K562 (cell line): ENCODE data around the gene ANKRD11. TPM values are rescaled to one million over a fixed set of nuclear protein-coding genes. Genes with fewer than 3 reads are reported as not detected.

ENCODE experiments used
- BHLHE40 ChIP-seq: IDR thresholded peaks from 2 replicates; pipeline ENCODE4 v1.6.1; 2011; ENCODE audit warnings: low read length, improper control_type of control experiment
- MYC ChIP-seq, 2 experiments: fragments of 250-450 bp in 1 of 2; sonication (Bioruptor Pico) in 1 of 2; IDR thresholded peaks; 2 replicates each; pipeline versions ENCODE4 v1.5.1 to v1.6.1; 2012 to 2021; ENCODE audit warnings: low read depth in 2 of 2, borderline replicate concordance in 1 of 2, improper control_type of control experiment in 1 of 2, low read length in 1 of 2, mild to moderate bottlenecking in 1 of 2, moderate library complexity in 1 of 2
- NR2C1 ChIP-seq, 2 experiments: fragments of 450-650 bp; IDR thresholded peaks; 2 replicates each; pipeline ENCODE4 v1.6.1; 2017; ENCODE audit warnings: mild to moderate bottlenecking in 2 of 2, antibody characterized with exemption in 1 of 2, inconsistent platforms in 1 of 2, missing compliant biosample characterization in 1 of 2, missing genetic modification characterization in 1 of 2
- SIN3A ChIP-seq, 2 experiments: fragments of 150-350 bp in 1 of 2; IDR thresholded peaks; 2 replicates each; pipeline ENCODE4 v1.6.1; 2011 to 2016; ENCODE audit warnings: borderline replicate concordance in 2 of 2, low read depth in 2 of 2, low read length in 2 of 2, mild to moderate bottlenecking in 2 of 2, moderate library complexity in 2 of 2; ENCODE audit not compliant: control insufficient read depth in 1 of 2
- SMAD3 ChIP-seq: fragments of 450-650 bp; formaldehyde crosslinking; conservative IDR thresholded peaks from 2 replicates; pipeline ENCODE4 v1.4.0; 2020; ENCODE audit warnings: mild to moderate bottlenecking
- polyA plus RNA-seq, 8 experiments: library from polyadenylated mRNA; depleted of rRNA in 4 of 8; stranded (reverse) in 5 of 8; unstranded in 3 of 8; fragments of >200 nt; fragmentation: Nextera tagmentation in 2 of 8; fragmentation: Illumina TruSeq in 1 of 8; extraction: Ambion mirVana in 2 of 8; extraction: Trizol in 1 of 8; gene quantifications; 2 replicates each; pipeline versions ENCODE4 v1.2.1 to v1.2.3, GENCODE V29; 2011 to 2014; ENCODE audit warnings: inconsistent platforms in 1 of 8, missing spikeins in 1 of 8
- total RNA-seq, 7 experiments: library from RNA; depleted of rRNA in 6 of 7; stranded (reverse); fragments of >200 nt in 6 of 7; fragmentation: Illumina TruSeq in 2 of 7; extraction: Trizol in 2 of 7; gene quantifications; 2 replicates each; pipeline versions ENCODE4 v1.2.1 to v1.2.3, GENCODE V29; 2011 to 2021; ENCODE audit warnings: low replicate concordance in 1 of 7
- TF ChIP-seq, protein P1 (sequence below): fragments of 450-650 bp; IDR thresholded peaks from 2 replicates; pipeline ENCODE4 v1.6.1; 2017; ENCODE audit warnings: antibody characterized with exemption, mild to moderate bottlenecking
- TF ChIP-seq, protein P2 (sequence below), 2 experiments: IDR thresholded peaks in 1 of 2; conservative IDR thresholded peaks in 1 of 2; 2 replicates each; pipeline ENCODE4 v1.6.1; 2016; ENCODE audit warnings: low read depth in 2 of 2, mild to moderate bottlenecking in 1 of 2, missing compliant biosample characterization in 1 of 2, missing genetic modification characterization in 1 of 2, moderate library complexity in 1 of 2
- TF ChIP-seq, protein P3 (sequence below): sonication (generic); formaldehyde crosslinking; IDR thresholded peaks from 2 replicates; pipeline ENCODE4 v1.9.0; 2022; ENCODE audit warnings: mild to moderate bottlenecking, missing genetic modification reagents

Gene ANKRD11
- total and polyA plus RNA-seq, 9 of the 15 experiments (the other 6 are each of a cell fraction or from before 2014, with no cell fraction given), result 4.7 to 126 (median 31.7) TPM

DNA sequence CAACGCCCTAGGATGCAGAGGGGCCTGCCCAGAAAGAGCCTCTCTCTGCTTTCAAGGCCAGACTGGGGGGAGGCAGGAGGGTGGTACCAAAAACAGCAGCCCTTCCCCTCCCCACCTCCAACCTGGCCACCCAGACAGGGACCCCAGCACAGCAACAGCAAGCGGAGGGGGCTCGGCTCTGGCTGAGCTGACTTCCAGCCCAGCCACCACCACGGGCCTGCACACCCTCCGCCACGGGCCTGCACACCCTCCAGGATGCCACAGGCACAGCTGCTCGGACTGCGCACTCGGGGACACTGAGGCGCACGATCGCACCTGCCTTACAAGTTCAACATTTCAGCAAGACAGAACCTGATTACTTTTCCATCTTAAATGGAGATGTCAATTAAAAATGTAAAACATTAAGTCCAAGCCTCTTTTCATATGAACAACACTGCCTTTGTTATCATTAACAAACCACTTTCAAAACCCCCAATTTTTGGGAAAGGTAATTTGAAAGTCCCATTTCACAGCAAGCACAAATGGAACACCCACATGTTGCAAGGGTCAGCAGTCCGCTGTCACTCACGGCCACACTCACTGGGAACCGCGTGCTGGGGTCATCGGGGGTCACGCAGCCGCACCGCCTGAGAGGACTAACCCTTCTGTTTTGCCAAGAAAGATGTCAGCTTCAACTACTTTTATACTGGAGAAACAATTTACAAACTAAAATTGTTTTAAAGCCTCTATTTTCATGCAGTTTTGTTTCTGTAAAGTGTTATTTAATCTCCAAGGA lies 76.4 kb downstream of the ANKRD11 start (continued):
- TF ChIP-seq, protein P1, sequence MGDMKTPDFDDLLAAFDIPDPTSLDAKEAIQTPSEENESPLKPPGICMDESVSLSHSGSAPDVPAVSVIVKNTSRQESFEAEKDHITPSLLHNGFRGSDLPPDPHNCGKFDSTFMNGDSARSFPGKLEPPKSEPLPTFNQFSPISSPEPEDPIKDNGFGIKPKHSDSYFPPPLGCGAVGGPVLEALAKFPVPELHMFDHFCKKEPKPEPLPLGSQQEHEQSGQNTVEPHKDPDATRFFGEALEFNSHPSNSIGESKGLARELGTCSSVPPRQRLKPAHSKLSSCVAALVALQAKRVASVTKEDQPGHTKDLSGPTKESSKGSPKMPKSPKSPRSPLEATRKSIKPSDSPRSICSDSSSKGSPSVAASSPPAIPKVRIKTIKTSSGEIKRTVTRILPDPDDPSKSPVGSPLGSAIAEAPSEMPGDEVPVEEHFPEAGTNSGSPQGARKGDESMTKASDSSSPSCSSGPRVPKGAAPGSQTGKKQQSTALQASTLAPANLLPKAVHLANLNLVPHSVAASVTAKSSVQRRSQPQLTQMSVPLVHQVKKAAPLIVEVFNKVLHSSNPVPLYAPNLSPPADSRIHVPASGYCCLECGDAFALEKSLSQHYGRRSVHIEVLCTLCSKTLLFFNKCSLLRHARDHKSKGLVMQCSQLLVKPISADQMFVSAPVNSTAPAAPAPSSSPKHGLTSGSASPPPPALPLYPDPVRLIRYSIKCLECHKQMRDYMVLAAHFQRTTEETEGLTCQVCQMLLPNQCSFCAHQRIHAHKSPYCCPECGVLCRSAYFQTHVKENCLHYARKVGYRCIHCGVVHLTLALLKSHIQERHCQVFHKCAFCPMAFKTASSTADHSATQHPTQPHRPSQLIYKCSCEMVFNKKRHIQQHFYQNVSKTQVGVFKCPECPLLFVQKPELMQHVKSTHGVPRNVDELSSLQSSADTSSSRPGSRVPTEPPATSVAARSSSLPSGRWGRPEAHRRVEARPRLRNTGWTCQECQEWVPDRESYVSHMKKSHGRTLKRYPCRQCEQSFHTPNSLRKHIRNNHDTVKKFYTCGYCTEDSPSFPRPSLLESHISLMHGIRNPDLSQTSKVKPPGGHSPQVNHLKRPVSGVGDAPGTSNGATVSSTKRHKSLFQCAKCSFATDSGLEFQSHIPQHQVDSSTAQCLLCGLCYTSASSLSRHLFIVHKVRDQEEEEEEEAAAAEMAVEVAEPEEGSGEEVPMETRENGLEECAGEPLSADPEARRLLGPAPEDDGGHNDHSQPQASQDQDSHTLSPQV, result 0 out of 2 replicates have a peak, but pooled peaks have one; percentile 20
- TF ChIP-seq, protein P2, sequence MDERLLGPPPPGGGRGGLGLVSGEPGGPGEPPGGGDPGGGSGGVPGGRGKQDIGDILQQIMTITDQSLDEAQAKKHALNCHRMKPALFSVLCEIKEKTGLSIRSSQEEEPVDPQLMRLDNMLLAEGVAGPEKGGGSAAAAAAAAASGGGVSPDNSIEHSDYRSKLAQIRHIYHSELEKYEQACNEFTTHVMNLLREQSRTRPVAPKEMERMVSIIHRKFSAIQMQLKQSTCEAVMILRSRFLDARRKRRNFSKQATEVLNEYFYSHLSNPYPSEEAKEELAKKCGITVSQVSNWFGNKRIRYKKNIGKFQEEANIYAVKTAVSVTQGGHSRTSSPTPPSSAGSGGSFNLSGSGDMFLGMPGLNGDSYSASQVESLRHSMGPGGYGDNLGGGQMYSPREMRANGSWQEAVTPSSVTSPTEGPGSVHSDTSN (CRISPR knock-in tag; IDR thresholded peaks at IDR 0.05; ENCODE audit: low read depth), result 0 out of 2 replicates have a peak, but pooled peaks have one; percentile 11
- TF ChIP-seq, protein P2 (tag; conservative IDR thresholded peaks at IDR 0.05; ENCODE audit: low read depth), result peak; percentile 52; the same call in 1 of the 2 replicates
- TF ChIP-seq SIN3A (IDR thresholded peaks at IDR 0.05; ENCODE audit: borderline replicate concordance in 2 of 2, control insufficient read depth in 1 of 2, low read depth in 2 of 2, low read length in 2 of 2) (peak in 1 of 2 experiments; percentile 21; a peak in 1 of 4 replicates), SMAD3 (CRISPR knock-in tag) (no peak), NR2C1 (IDR thresholded peaks at IDR 0.05) (peak; percentile 58), NR2C1 (tag; IDR thresholded peaks at IDR 0.05) (peak; percentile 57), BHLHE40 (peak; percentile 64; the same call in 1 of the 2 replicates), MYC (IDR thresholded peaks at IDR 0.05; ENCODE audit: low read depth, low read length) (peak; percentile 44; the same call in 1 of the 2 replicates), MYC (CRISPR knock-in tag; IDR thresholded peaks at IDR 0.05; ENCODE audit: borderline replicate concordance, low read depth) (no peak)
- TF ChIP-seq, protein P3, sequence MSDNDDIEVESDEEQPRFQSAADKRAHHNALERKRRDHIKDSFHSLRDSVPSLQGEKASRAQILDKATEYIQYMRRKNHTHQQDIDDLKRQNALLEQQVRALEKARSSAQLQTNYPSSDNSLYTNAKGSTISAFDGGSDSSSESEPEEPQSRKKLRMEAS, result peak; percentile 47
